HG03432 (cell line): ENCODE data around the gene NDRG3.

Source experiments
- ATAC-seq: cut with Tn5 transposase; IDR thresholded peaks from one replicate; pipeline ENCODE4 v1.9.1; 2021; ENCODE audit warnings: mild to moderate bottlenecking, moderate library complexity; ENCODE audit not compliant: unreplicated experiment

NDRG3 gene

DNA sequence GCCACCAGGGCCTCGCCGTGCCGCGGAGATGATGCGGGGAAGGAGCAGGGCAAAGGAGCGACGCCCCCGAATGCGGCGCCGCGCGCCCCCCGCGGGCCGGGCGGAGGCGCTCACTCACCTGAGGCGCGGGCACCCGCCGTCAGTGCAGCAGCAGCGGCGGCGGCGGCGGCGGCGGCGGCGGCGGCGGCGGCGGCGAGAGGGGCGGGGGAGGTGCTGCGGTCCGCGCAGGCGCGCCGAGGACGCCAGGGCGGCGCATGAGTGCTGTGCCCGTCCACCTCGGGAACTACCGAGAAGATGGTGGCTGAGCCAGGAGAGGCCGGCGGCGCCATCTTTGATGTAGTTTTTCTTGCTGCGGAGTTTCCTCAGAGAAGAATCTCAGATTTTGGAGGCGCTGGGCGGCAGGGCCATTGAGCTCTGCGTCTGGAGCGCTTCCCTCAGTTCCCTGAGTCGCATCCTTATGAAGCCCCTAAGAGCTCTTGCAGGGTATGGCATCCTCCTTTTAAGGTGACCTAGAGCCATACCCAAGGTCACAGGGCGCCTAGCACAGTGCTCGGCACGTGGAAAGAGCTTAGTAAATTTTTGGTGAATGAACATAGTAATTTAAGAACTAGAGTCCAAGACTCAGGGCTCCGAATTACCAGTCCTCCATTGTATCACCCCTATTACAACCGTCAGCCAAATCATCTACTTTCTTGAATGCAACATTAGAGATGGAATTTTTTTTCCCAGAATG lies at the start of gene NDRG3:
TSS of gene NDRG3 (minus strand) at position 164 of the 733 bp plus-strand sequence. CDS start 24,355 bp downstream, outside the sequence.
- ATAC-seq, result peak; percentile 93

DNA sequence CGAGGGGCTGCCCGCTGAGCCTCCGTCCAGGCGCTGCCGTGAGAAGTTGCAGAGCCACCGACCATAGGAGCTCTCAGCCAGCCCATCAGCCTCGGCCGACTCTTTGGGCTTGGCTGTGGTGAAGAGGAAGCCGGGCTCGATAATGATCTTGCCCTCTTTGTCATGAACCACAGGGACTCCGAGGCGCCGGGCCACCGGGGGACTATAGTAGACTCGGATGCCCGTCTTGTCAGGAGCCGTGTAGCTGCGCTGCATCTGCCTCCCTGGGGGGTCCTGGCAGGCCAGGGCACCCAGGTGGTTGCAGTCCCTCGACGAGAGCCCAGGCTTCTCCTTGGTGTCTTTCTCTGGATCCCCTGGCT lies 48.2 kb upstream of the NDRG3 start:
- no peak for ATAC-seq

DNA sequence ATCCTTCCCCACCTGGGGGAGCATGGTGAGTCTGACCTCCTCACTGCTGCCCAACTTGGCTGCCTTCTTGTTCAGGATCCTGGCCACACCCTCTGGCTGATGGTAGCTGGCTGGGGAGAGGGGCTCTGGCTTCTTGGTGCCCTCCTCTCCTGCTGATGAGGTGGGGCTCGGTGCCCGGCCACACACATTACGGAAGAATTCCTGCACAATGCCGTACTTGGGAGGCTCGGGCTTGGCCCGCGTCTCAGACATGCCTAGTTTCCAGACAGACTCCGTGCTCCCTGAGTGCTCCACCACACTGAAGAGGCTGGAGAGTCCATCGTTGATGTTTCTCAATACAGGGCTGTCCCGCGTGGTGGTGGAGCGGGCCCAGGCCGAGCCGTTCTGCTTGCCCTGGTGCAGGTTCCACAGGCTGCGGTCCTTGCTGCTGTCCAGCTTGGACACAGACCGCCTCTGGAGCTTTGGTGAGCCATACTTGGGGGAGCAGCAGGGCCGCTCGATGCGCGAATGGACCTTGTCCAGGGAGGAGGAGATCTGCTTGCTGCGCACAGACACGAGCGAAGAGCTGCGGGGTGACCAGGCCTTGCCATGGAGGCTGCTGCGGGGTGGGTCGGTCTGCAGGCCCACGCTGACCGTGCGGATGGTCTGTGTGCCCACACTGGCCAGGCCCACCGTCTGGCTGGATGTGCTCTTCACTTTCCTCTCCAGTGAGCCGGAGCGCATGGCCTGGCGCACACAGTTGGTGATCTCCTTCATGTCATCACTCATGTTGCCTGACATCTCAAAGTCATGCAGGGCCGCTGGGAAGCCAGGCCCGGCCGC lies 47.6 kb upstream of the NDRG3 start:
- ATAC-seq, result no peak

DNA sequence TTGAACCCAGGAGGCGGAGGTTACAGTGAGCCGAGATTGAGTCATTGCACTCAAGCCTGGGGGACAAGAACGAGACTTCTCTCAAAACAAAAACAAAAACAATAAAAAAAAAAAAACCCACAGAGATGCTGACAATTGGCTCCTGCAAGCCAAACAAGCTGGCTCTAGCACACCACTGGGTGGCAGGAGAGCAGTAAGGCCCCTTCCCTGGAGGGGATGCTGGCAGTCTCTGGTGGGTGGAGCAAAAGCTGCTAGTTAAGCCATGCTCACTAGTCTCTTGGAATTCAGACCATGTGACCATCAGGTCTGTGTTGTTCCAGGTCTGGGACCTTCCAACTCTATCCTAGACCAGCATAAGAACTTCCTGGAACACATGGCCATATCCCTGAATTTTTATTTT lies 46.5 kb upstream of the NDRG3 start:
- ATAC-seq, result no peak

DNA sequence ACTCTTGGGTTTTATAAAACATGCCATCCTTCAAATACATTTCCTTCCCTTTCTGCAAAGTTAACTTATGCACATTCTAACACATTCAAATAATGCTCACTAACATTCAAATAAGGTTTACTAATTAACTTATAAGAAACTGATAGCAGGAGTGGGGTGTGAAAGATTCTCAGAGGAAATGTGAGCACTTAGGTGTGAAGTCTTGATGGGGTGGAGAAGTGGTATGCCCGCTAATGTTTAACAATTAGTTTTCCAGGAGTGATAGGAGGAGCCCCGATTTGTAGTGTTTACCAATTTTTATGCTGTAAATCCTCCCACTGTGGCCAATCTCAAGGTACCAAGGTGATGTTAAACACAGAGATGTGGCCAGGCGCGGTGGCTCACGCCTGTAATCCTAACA lies 46.0 kb upstream of the NDRG3 start:
- ATAC-seq, result no peak

DNA sequence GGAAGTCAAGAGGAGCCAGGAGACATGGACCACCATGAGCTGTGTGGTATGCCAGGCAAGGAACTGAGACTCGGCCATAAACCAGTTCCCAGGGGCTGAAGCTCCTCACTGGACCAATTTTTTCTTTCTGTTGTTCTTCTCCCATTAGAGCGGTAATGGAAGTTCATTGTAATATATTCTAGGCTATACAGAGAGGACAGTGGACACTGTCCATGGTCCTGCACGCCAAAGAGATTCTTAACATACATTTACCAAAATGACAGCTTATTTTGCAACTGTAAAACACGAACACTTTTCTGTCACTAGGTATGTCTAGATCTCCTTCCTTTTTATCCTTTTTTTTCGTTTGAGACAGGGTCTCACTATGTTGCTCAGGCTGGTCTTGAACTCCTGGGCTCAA lies 40.8 kb upstream of the NDRG3 start:
- no peak for ATAC-seq

DNA sequence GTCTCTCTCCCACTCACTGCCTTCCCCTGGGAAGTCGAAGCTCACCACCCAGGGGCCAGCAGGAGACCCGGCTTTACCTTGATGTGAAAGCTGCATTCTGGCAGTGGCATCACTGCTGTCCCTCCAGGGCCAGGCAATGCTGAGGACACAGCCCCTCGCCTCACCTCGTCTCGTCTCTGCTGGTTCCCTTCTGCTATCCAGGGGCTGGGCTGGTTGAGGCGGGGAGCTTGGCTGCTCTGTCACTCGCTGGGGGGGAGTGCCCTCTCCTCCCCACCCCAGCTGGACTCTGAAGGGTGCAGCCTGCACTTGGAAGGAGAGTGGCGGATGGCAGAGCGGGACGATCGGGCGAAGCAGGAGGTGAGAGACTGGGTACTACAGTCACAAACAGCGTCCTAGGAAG lies 40.4 kb upstream of the NDRG3 start:
- ATAC-seq, result no peak

DNA sequence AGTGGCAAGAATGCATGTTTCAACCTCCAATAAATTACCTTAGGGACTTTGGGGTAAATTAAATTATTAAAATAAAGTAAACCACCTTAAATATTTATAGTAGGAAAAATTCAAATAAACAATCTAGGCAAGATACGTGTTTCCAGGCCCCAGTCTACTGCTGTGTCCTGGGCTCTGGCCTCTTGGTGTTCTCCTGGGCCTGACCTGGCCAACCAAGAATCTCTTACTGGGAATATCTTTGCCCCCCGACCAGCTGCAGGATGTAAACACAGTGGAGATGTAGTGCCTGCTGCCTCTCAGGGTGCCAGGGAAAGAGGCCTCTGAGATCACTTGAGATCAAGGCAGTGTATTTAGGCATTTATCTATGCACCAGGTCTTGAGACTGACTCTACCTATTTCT lies 39.4 kb upstream of the NDRG3 start:
- no peak for ATAC-seq

DNA sequence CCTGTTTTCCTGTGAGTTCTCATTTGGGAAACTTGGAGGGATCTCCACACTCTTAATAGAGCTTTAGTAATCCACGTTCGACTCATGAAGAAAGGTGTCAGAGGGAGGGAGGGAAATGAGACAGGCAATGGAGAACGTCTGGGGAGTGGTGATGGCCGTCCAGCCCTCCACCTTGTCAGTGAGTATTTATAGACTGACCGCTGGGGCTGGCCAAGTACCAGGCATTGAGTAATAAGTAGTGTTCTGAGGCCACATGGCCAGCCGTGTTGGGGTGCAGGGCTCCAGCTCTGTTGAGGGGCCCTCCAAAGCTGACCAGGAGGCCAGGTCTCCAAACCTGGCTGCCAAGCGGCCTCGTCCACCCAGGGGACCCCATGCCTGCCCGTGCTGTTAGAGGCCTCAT lies 39.0 kb upstream of the NDRG3 start:
- no peak for ATAC-seq

DNA sequence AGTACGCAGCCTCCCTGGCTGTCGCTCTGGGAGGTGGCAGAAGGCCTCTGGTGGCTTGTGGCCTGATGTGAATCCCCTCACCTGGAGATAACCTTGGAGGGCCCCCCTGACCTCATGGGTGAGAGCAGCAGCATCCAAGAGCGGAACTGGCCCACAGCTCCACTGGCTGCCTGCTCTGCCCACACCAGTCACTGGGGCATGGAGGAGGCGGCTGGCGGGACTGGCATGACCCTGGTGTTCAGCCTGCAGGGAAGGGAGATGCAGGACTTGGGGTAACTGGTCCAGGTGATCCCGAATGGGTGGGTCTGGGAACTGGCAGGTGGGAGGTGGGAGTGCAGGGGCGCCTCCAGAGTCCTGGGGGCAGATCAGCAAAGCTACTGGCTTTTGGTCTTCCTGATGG lies 38.2 kb upstream of the NDRG3 start:
- no peak for ATAC-seq

DNA sequence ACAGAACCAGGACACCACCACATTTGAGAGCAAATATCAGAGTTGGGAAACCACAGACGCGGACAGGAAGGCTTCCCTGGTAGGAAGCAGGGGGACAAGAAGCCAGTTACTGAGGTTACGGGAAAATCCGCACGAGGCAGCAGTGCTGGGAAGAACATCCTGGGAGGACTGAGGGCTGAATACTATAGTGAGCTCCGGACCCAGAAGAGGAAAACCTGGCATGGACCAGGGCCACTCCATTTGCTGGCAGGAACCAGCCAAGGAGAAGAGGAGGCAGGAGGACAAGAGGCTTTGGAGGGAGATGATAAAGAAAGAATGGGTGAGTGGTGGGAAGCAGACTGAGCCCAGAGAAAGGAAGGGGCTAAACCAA lies 33.8 kb upstream of the NDRG3 start:
- ATAC-seq, result no peak

DNA sequence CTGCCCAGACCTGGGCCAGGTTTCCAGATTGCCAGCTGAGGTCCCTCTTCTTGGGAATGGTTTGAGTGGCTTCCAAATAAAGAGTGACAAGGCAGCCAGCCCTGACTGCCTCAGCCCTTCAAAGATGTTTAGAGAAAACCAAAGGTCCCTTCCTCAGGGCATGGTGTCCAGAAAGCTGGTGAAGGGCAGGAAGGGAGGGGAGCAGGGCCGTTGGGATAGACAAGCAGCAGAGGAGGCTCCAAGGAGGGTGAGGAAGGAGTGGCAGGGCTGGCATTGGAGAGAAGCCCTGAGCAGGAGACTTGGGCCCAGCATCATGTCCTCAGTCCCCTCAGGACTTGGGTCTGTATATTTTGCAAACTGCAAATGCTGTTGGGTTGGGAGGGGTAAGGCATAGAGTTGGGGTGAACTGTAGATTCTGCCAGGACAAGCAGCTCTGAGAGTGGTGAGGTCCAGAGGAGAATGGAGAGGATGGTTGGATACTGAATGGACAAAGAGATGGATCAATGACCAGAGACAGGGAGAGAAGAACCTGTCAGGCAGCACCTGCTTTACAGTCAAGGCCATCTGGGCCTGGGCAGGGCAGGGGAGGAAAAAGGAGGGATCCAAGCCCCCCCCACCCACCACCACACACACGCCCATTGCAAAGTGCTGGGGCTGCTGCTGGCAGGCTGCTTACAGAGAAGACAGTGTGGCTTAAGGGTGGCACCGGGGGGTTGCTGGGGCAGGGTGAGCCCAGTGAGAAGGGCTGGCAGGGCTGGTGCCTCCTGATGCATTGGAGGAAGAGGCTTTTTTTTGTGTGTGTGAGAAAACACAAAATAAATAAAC lies 33.2 kb upstream of the NDRG3 start:
- ATAC-seq, result no peak

DNA sequence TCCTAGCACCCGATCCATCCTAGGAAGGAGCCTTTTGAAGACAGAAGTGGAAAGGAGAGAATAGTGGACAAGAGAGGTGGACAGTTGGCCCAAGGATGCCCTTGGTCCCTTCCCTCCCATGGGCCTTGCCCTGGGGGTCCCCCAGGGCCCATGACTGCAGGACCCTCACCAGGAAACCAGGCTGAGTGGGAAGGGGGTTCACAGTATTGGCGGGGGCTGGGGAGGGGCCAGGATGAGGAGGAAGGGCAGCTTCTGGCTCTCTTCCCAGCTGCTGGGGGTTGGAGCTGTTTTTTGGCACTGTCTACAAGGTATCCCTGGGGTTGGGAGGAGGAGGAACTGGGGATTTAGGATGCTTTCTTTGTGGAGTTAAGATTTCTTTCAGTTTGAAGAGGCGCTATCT lies 31.7 kb upstream of the NDRG3 start:
- no peak for ATAC-seq

DNA sequence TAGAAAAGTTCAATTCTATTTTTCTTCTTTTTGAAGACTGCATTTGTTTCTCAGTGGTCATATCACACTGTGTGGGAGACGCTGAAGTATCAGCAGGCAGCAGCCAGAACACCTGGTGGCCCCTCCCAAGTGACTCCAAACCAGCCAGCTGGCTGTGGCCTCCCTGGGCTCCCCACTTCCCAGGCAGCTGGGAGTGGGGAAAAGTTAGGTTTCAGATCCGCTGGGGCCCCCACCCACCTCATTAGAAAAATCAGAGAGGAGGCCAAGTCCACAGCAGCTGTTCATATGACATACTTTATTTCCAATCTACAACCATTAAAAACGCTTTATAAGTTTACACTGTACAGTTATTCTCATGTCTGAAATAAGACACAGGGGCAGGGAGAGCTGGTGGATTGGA lies 31.3 kb upstream of the NDRG3 start:
- ATAC-seq, result no peak

DNA sequence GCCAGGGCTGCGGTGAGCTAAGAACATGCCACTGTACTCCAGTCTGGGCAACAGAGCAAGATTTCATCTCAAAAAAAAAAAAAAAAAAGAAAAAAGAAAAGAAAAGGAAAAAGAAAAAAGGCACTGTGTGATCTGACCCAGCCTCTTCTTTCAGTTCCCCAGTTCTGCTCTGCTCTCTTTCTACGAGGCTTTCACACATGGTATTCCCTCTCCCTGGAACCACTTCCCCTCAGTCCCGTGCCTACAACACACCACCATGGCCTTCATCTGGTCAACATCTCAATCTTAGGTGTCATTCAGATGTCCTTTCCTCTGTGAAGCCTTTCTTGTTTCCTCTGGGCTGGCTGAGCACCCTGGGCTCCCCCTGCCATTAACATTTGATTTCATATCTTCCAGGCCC lies 29.9 kb upstream of the NDRG3 start:
- no peak for ATAC-seq

DNA sequence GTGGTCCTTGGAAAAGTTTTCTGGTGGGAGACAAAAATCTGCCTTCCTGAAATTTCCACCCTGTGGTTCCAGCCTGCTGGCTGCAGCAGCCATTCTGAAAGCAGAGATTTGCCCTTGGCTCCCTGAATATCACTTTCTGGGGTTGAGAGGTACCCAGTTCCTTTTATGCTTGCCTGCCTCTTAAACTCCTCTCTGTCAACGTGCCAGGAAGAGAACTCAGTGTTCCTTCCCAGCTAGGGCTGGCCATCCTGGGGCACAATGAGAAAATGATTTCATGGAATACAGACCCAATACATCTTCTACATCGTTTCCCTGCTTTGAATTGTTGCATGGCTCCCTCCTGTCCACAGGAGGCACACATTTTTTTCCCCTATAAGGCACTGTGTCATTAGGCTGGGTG lies 29.3 kb upstream of the NDRG3 start:
- no peak for ATAC-seq

DNA sequence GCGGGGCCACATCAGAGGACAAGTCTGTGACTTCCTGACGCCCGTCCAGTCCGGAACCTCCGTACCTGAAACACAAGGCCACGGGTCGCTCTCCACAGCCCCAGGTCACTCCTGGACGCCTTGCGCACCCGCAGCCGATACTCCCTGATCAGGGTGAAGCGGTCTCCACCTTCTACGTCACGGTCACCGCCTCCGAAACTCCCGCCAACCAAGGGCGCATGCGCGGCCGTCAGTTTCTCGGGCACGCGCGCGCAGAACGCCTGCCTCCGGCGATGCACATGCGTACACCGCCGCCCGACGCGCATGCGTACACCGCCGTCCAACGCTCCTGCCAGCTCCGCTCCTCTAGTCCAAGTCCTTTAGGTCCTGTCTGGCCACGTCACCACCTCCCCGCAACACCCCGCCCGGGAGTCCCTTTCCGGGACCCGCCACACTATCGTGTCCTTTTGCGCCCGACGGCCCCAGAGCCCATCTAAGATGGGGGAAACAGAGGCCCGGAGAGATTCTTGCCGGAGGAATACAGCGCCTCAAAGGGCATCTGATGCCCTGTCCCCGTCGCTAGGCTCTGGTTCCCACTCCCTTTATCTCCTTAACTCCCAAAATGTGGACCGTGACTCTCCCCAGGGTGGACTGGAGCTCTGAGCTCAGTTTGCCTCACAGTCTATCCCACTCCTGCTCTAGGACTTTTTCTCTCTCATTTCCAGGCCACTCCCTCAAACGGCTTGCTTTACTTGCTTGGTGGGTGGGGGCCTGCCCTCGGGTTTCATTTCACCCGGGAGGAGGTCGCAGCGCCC lies 27.9 kb upstream of the NDRG3 start, which contains the start of gene DSN1:
TSS of gene DSN1 (minus strand) at position 167 of the 794 bp plus-strand sequence. CDS start 2,305 bp downstream, outside the sequence.
- peak; percentile 89 for ATAC-seq

DNA sequence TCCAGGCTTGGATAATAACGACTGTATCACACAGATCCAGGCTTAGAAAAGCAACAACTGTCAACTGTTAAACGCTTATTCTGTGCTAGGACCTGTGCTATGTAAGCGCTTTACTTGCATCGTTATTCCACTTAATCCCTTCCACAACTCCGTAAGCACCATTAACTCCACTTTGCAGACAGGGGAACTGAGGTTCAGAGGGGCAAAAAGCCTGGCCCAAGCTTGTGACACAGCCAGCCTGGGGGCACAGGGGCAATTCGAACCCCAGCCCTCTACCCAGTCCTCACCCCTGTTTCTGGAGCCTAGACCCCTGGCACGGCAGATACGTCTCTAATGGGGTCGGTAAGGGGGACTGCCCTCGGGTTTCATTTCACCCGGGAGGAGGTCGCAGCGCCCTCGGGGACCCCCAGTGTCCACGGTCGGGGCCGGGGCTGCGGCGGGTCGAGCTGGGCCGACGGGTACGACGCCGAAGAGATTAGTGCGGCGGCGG lies 27.3 kb upstream of the NDRG3 start:
- ATAC-seq, result peak; percentile 17

DNA sequence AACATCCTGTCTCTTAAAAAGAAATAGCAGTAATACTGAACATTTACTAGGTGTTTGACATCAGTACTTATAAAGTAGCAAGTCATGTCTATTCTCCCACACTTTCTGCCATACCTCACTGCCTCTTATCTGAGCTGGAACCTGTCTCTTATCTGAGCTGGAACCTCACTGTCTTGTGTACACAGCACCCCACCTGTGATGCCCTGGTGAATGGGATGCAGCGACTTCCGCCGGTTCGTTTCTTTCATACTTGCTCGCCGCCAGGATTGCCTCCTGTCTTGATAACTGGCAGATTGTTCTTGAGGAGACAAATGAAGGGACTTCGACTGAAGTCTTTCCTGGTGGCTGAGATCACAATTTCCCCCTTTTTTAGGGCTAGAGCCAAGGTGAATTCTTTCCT lies 24.8 kb upstream of the NDRG3 start:
- ATAC-seq, result no peak

DNA sequence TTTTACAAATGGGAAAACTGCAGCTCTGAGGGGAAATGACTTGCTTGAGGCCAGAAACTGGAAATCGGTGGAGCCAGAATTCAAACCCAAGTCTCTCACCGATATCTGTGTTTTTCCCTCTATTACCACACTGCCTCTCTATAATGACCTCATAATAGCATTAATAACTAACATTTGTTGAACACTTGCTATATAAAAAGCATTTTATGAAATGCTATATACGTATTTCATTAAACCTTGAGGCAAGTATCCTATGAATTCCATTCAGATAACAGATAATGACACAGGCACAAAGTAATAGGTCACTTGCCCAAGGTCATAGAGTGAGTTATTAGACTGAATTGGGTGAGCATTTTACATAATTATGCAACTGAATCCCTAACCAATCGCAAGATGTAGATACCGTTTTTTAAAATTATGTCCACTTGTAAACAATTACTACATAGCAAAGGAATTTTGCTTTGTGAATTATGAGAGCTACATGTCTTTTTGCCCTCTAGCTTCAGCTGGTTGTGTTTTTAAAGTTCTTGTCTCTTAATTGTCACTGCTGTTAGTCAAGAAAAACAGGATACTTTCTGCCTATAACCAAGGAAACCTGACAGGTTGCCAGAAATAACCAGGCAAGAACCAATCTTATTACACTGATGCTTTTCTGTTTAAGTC lies 23.0 kb upstream of the NDRG3 start:
- ATAC-seq, result no peak
